ENCODE results near the gene LAGE3.

- no peak for TF ChIP-seq POLR2A (IDR thresholded peaks at IDR 0.05)
- no peak for TF ChIP-seq CTCF (IDR thresholded peaks at IDR 0.05)
Observed at GRCh38 chrX:154517101-154517781, 38.2 kb upstream of the LAGE3 start.

Measured in body of pancreas (tissue), 4 donors.